ENCODE results near the gene STK36. TPM values are rescaled to one million over a fixed set of nuclear protein-coding genes. Genes with fewer than 3 reads are reported as not detected.

The STK36 gene
- polyA plus RNA-seq, 1 experiment, result 53.1 TPM

DNA sequence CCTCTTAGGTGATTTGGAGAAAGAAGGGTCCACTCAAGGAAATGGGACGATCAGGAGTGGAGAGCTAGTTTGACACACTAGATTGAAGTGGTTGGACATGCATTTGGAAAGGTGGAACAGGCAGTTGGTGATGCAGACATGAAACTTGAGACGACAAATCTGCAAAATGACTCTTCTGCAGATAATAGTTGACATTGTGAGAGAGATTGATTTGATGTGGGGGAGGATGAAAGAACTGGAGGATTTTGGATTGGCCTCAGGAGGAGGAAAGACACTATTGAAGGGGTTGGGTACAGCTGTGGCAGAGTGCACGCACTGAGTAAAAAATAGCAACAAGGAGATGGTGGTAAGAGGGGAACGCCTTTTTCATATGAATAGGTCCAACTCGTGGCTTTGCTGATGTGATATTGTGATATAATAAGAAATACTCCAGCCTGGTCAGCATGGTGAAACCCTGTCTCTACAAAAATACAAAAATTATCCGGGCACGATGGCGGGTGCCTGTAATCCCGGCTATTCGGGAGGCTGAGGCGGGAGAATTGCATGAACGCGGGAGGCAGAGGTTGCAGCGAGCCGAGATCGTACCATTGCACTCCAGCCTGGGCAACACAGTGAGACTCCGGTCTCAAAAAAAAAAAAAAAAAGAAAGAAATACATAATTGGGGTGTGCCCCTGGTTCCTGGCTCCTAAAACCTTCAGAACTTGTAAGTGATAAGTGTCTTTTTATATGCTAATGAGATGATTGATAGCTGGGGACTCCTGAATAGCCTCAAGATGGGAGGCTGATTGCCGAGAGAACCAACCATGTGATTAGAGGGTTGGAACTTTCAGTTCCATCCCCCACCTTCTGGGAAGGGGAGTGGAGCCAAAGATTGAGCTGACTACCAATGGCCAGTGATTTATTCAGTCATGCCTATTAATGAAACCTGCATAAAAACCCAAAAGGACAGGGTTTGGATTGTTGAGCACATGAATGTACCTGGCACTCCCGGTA lies 48.5 kb downstream of the STK36 start:
- POLR2A ChIA-PET, result no interaction called here
- no peak overlapping the region for H3K27ac ChIP-seq (ENCODE audit: low read depth, low read length)
- H3K4me3 ChIP-seq (ENCODE audit: low read depth, low read length), result no peak overlapping the region
- TF ChIP-seq, protein P1, sequence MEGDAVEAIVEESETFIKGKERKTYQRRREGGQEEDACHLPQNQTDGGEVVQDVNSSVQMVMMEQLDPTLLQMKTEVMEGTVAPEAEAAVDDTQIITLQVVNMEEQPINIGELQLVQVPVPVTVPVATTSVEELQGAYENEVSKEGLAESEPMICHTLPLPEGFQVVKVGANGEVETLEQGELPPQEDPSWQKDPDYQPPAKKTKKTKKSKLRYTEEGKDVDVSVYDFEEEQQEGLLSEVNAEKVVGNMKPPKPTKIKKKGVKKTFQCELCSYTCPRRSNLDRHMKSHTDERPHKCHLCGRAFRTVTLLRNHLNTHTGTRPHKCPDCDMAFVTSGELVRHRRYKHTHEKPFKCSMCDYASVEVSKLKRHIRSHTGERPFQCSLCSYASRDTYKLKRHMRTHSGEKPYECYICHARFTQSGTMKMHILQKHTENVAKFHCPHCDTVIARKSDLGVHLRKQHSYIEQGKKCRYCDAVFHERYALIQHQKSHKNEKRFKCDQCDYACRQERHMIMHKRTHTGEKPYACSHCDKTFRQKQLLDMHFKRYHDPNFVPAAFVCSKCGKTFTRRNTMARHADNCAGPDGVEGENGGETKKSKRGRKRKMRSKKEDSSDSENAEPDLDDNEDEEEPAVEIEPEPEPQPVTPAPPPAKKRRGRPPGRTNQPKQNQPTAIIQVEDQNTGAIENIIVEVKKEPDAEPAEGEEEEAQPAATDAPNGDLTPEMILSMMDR (IDR thresholded peaks at IDR 0.05; ENCODE audit: low read depth, low read length), result no peak
- no peaks in the 10 kb centered on the region for H3K27me3 ChIP-seq (ENCODE audit: control insufficient read depth, insufficient read depth, low read length)
- no peak for DNase-seq (ENCODE audit: low read depth, low spot score)
- H3K9me3 ChIP-seq (ENCODE audit: control insufficient read depth, insufficient read depth, low read length), result no peaks in the 10 kb centered on the region
- CTCF ChIA-PET, result interaction anchor here (0.9 to 2.8 kb wide), 3 partner anchors 10 to 127 kb away, joined by 3 to 16 read pairs (median 4); no protein-coding TSS in a partner anchor

DNA sequence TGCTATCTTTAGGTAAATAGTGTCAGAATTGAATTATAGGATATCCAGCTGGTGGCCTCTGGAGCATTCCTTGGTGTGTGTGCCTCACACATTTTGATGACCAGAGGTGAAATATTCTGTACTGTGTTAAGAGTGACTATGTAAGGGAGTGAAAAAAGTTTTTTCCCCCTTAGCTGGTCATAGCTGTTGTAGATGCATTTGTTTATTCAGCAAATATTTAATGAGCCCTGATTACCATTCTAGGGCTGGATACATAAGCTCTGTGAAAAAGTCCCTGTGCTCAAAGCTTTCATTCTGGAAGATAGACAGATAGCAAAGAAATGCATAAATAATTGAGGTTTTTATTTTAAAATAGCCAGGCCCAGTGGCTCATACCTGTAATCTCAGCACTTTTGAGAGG lies 49.6 kb downstream of the STK36 start:
- no peak for DNase-seq (ENCODE audit: low read depth, low spot score)
- no peak overlapping the region for H3K27ac ChIP-seq (ENCODE audit: low read depth, low read length)
- peaks cover 6% of the 10 kb centered on the region for H3K9me3 ChIP-seq (ENCODE audit: control insufficient read depth, insufficient read depth, low read length)
- ChIA-PET POLR2A (no interaction called here), CTCF (interaction anchor here (2.2 to 2.8 kb wide), 2 partner anchors 11 to 126 kb away, joined by 11 to 16 read pairs; no protein-coding TSS in a partner anchor)
- no peak overlapping the region for H3K4me3 ChIP-seq (ENCODE audit: low read depth, low read length)
- TF ChIP-seq, protein P1 (IDR thresholded peaks at IDR 0.05; ENCODE audit: low read depth, low read length), result no peak
- H3K27me3 ChIP-seq (ENCODE audit: control insufficient read depth, insufficient read depth, low read length), result no peaks in the 10 kb centered on the region

DNA sequence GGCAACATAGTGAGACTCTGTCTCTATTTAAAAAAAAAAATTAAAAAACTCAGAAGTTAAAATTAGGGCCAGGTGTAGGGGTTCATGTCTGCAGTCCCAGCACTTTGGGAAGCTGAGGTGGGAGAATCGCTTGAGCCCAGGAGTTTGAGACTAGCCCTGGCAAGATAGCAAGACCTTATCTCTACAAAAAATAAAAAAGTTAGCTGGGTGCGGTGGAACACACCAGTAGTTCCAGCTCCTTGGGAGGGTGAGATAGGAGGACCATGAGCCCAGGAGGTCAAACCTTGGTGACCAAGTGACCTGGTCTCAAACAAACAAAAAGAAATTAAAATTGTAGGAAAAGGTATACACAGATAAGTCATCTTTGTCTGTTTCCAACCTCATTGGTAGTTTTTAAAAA lies 50.0 kb downstream of the STK36 start:
- no peak overlapping the region for H3K4me3 ChIP-seq (ENCODE audit: low read depth, low read length)
- ChIA-PET CTCF (interaction anchor here (1.2 to 2.8 kb wide), 3 partner anchors 12 to 308 kb away, joined by 3 to 16 read pairs (median 11); no protein-coding TSS in a partner anchor), POLR2A (no interaction called here)
- peaks cover 11% of the 10 kb centered on the region for H3K9me3 ChIP-seq (ENCODE audit: control insufficient read depth, insufficient read depth, low read length)
- TF ChIP-seq, protein P1 (IDR thresholded peaks at IDR 0.05; ENCODE audit: low read depth, low read length), result no peak
- H3K27ac ChIP-seq (ENCODE audit: low read depth, low read length), result no peak overlapping the region
- no peak for DNase-seq (ENCODE audit: low read depth, low spot score)
- H3K27me3 ChIP-seq (ENCODE audit: control insufficient read depth, insufficient read depth, low read length), result no peaks in the 10 kb centered on the region

DNA sequence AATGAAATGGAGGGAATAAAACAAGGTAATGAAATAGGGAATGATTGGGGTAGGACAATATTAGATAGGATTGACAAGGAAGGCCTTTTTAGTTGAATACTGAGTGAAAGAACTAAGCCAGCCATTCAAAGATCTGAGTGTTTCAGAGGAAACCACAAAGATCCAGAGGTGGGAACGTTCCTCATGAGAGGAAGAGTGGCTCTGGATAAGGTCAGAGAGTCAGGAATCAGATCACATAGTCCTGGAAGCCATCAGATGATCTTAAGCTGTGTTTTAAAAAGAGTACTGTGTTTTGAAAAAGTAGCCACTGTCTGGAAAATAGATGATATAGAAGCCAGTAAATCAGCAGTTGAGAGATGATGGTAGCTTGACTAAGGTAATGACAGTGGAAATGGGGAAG lies 50.5 kb downstream of the STK36 start:
- no peaks in the 10 kb centered on the region for H3K27me3 ChIP-seq (ENCODE audit: control insufficient read depth, insufficient read depth, low read length)
- no peak overlapping the region for H3K4me3 ChIP-seq (ENCODE audit: low read depth, low read length)
- TF ChIP-seq, protein P1 (IDR thresholded peaks at IDR 0.05; ENCODE audit: low read depth, low read length), result no peak
- no peak overlapping the region for H3K27ac ChIP-seq (ENCODE audit: low read depth, low read length)
- peaks cover 13% of the 10 kb centered on the region for H3K9me3 ChIP-seq (ENCODE audit: control insufficient read depth, insufficient read depth, low read length)
- CTCF ChIA-PET, result interaction anchor here (0.8 to 2.8 kb wide), 5 partner anchors 11 to 307 kb away, joined by 3 to 16 read pairs (median 6); no protein-coding TSS in a partner anchor
- no peak for DNase-seq (ENCODE audit: low read depth, low spot score)
- POLR2A ChIA-PET, result no interaction called here

All from AG04450 (cell line).